ENCODE results near the gene LDLRAD4. TPM values are rescaled to one million over a fixed set of nuclear protein-coding genes. Genes with fewer than 3 reads are reported as not detected.

LDLRAD4 gene
- total RNA-seq, 2 donors from 2014 or later: 33.1 to 41.2 TPM

GRCh38 chr18:13303756-13304364, 85.3 kb downstream of the LDLRAD4 start:
- Histone ChIP-seq H3K9me3 (no peaks in the 10 kb centered on the region), H3K27me3 (no peaks in the 10 kb centered on the region), H3K27ac (no peak overlapping the region), H3K4me3 (no peak overlapping the region), H3K36me3 (no peaks in the 10 kb centered on the region), H3K4me1 (peaks cover 0 to 43% of the 10 kb centered on the region in 2 donors)
- no peak for TF ChIP-seq CTCF (IDR thresholded peaks at IDR 0.05)
- DNase-seq (ENCODE audit: low spot score): no peak

- no peak overlapping the region for H3K4me3 ChIP-seq
- no peak for TF ChIP-seq CTCF (IDR thresholded peaks at IDR 0.05)
- H3K4me1 ChIP-seq: peaks cover 0 to 35% of the 10 kb centered on the region in 2 donors
- no peak overlapping the region for H3K27ac ChIP-seq
- H3K36me3 ChIP-seq: no peaks in the 10 kb centered on the region
- no peaks in the 10 kb centered on the region for H3K27me3 ChIP-seq
- no peaks in the 10 kb centered on the region for H3K9me3 ChIP-seq
- DNase-seq (ENCODE audit: low spot score): no peak
Measured at GRCh38 chr18:13305301-13305700, 86.7 kb downstream of the LDLRAD4 start.

GRCh38 chr18:13306583-13306982, 88.0 kb downstream of the LDLRAD4 start:
- no peaks in the 10 kb centered on the region for H3K27me3 ChIP-seq
- no peaks in the 10 kb centered on the region for H3K9me3 ChIP-seq
- H3K36me3 ChIP-seq: no peaks in the 10 kb centered on the region
- no peak for DNase-seq (ENCODE audit: low spot score)
- H3K4me1 ChIP-seq: peaks cover 0 to 23% of the 10 kb centered on the region in 2 donors
- TF ChIP-seq CTCF (IDR thresholded peaks at IDR 0.05): no peak
- no peak overlapping the region for H3K27ac ChIP-seq
- no peak overlapping the region for H3K4me3 ChIP-seq

GRCh38 chr18:13308369-13308768, 89.8 kb downstream of the LDLRAD4 start:
- Histone ChIP-seq H3K27ac (no peak overlapping the region), H3K4me3 (no peak overlapping the region), H3K4me1 (peaks cover 0 to 7% of the 10 kb centered on the region in 2 donors), H3K9me3 (no peaks in the 10 kb centered on the region), H3K27me3 (no peaks in the 10 kb centered on the region), H3K36me3 (no peaks in the 10 kb centered on the region)
- TF ChIP-seq CTCF (IDR thresholded peaks at IDR 0.05): no peak
- no peak for DNase-seq (ENCODE audit: low spot score)

GRCh38 chr18:13309031-13309747, 90.6 kb downstream of the LDLRAD4 start:
- Histone ChIP-seq H3K27ac (no peak overlapping the region), H3K27me3 (no peaks in the 10 kb centered on the region), H3K4me3 (no peak overlapping the region), H3K9me3 (no peaks in the 10 kb centered on the region), H3K36me3 (no peaks in the 10 kb centered on the region), H3K4me1 (peaks cover 0 to 7% of the 10 kb centered on the region in 2 donors)
- no peak for DNase-seq (ENCODE audit: low spot score)
- TF ChIP-seq CTCF (IDR thresholded peaks at IDR 0.05): no peak
